ENCODE measurements around the gene GNG13.

The GNG13 gene

GRCh38 chr16:830871-831570 is 30.5 kb upstream of the GNG13 start:
- ChIA-PET CTCF (interaction anchor here (0.6 kb wide), 1 partner anchor 184 kb away, joined by 3 read pairs; no protein-coding TSS in a partner anchor), POLR2A (ENCODE audit: low non-redundant PET) (no interaction called here)
- no peak overlapping the region for H3K27ac ChIP-seq
- no peak for TF ChIP-seq CTCF (conservative IDR thresholded peaks at IDR 0.05; ENCODE audit: low read depth)
- DNase-seq (ENCODE audit: low spot score): no peak

- no peak for TF ChIP-seq CTCF (conservative IDR thresholded peaks at IDR 0.05; ENCODE audit: low read depth)
- ChIA-PET CTCF (interaction anchor here (0.6 kb wide), 1 partner anchor 185 kb away, joined by 3 read pairs; no protein-coding TSS in a partner anchor), POLR2A (ENCODE audit: low non-redundant PET) (no interaction called here)
- DNase-seq (ENCODE audit: low spot score): no peak
- no peak overlapping the region for H3K27ac ChIP-seq
These were observed 29.8 kb upstream of the GNG13 start for GRCh38 chr16:830107-830870.

GRCh38 chr16:828891-829290 is 28.4 kb upstream of the GNG13 start:
- no peak for TF ChIP-seq CTCF (conservative IDR thresholded peaks at IDR 0.05; ENCODE audit: low read depth)
- no peak for DNase-seq (ENCODE audit: low spot score)
- POLR2A ChIA-PET (ENCODE audit: low non-redundant PET): no interaction called here
- CTCF ChIA-PET: no interaction called here
- no peak overlapping the region for H3K27ac ChIP-seq

GRCh38 chr16:827513-827912 is 27.0 kb upstream of the GNG13 start:
- DNase-seq (ENCODE audit: low spot score): no peak
- no peak overlapping the region for H3K27ac ChIP-seq
- no peak for TF ChIP-seq CTCF (conservative IDR thresholded peaks at IDR 0.05; ENCODE audit: low read depth)
- CTCF ChIA-PET: no interaction called here
- POLR2A ChIA-PET (ENCODE audit: low non-redundant PET): no interaction called here

GRCh38 chr16:825341-826061 is 25.0 kb upstream of the GNG13 start:
- no peak overlapping the region for H3K27ac ChIP-seq
- ChIA-PET POLR2A (ENCODE audit: low non-redundant PET) (no interaction called here), CTCF (interaction anchor here (1.5 kb wide), 1 partner anchor 232 kb away, joined by 3 read pairs; no protein-coding TSS in a partner anchor)
- no peak for DNase-seq (ENCODE audit: low spot score)
- no peak for TF ChIP-seq CTCF (conservative IDR thresholded peaks at IDR 0.05; ENCODE audit: low read depth)

- POLR2A ChIA-PET (ENCODE audit: low non-redundant PET): no interaction called here
- CTCF ChIA-PET: interaction anchor here (1.5 kb wide), 1 partner anchor 233 kb away, joined by 3 read pairs; no protein-coding TSS in a partner anchor
- no peak for DNase-seq (ENCODE audit: low spot score)
- no peak for TF ChIP-seq CTCF (conservative IDR thresholded peaks at IDR 0.05; ENCODE audit: low read depth)
- H3K27ac ChIP-seq: no peak overlapping the region
These were observed 24.1 kb upstream of the GNG13 start for GRCh38 chr16:824601-825000.
